ENCODE measurements around the gene CTNNBL1.
"Not testable (repeated sequence)": the region's sequence is repeated elsewhere in the genome, so short reads cannot be mapped to it uniquely, and the experiment has no call there.

The CTNNBL1 gene

DNA sequence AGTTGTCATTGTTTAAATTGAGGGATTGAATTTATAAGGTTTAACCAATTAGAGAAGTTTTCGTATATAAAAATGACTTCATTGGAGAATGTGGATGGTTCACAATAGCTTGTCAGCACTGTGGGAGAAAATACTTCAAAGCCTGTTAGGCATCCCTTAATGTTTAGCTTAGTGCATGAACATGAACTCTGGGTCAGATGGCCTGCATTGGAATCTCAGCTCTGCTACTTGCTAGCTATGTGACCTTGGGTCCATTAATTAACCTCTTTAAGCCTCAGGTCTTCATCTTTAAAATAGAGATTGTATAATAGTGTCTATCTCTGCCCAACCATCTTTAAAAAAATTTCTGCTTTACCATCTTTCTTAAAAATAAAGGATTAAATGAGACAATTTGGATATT, 11.1 kb downstream of the CTNNBL1 start:
- DNase-seq (ENCODE audit: extremely low spot score, insufficient read length, low read depth): no peak
- FAIRE-seq: no peak

DNA sequence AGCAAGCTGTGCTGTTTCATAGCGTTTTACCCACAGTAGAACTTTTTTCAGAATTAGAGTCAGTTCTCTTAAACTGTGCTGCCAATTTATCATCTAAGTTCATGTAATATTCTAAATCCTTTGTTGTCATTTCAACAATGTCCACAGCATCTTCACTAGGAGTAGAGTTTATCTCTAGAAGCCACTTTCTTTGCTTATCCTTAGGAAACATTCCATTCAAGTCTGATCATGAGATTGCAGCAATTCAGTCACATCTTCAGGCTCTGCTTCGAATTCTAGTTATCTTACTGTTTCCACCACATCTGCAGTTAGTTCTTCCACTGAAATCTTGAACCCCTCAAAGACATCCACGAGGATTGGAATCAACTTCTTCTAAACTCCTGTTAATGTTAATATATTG, 12.5 kb downstream of the CTNNBL1 start:
- FAIRE-seq (no peak), DNase-seq (ENCODE audit: extremely low spot score, insufficient read length, low read depth) (no peak)

DNA sequence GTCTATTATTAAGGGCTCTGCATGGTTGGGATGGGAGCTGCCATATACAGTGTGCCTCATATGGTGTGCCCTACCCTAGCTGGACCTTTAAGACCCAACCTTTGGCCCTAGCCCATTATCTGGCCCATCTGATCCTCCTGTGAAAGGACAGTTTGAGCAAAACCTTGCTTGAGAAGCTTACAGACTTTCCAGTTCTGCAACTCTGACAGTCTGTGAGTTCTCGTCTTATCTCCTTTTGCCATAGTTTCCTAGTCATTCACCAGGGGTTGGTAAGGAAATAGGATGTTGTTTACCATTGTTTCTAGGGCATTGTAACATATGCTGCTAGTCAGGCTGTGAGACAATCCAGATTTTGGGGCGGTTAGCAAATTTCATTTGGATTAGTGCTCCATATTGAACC, 17.2 kb downstream of the CTNNBL1 start:
- DNase-seq (ENCODE audit: extremely low spot score, insufficient read length, low read depth) (no peak), FAIRE-seq (no peak)

GRCh38 chr20:37711994-37712964, 18.4 kb downstream of the CTNNBL1 start:
- DNase-seq (ENCODE audit: extremely low spot score, insufficient read length, low read depth) (no peak), FAIRE-seq (no peak)

DNA sequence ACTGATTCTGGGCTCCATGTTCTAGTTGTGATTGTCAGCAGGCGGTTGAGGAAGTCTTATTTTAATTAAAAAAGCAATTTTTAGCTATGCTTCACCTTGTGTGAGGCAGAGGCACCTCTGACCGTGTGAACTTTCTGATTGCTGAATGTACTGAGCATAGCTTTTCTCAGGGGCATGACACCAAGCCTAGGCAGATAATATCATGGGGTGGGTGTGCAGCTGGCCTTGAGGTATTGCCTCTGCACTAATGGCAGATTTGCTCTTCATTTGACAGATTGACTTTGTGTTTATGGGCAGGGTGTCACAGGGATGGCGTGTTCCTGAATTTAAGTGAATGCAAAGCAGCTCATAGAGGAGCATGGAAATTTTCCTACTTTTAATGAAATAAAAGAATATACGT, 19.6 kb downstream of the CTNNBL1 start:
- DNase-seq (ENCODE audit: extremely low spot score, insufficient read length, low read depth) (no peak), FAIRE-seq (no peak)

- DNase-seq (ENCODE audit: extremely low spot score, insufficient read length, low read depth) (no peak), FAIRE-seq (no peak)
Measured at GRCh38 chr20:37714978-37715672, 21.3 kb downstream of the CTNNBL1 start.

DNA sequence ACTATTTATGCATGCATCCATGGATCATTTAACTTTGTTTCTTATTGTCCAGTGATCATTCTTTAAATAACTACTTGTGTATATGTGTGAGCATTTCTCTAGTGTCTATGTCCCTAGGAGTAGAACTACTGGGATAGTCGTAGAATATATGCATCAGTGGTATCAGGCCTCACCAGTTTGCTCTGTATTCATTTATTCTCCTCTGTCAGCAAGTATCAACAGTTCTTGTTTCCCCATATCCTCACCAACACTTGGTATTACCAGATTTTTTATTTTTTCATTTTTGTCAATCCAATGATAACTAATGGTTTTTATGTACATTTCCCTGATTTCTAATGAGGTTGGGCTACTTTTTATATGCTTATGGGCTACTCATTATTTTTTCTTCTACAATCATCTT, 27.9 kb downstream of the CTNNBL1 start:
- no peak for FAIRE-seq
- no peak for DNase-seq (ENCODE audit: extremely low spot score, insufficient read length, low read depth)

GRCh38 chr20:37722312-37722711, 28.5 kb downstream of the CTNNBL1 start:
- not testable (repeated sequence) for DNase-seq (ENCODE audit: extremely low spot score, insufficient read length, low read depth); FAIRE-seq

GRCh38 chr20:37723668-37724067, 29.8 kb downstream of the CTNNBL1 start:
- DNase-seq (ENCODE audit: extremely low spot score, insufficient read length, low read depth) (no peak), FAIRE-seq (no peak)

DNA sequence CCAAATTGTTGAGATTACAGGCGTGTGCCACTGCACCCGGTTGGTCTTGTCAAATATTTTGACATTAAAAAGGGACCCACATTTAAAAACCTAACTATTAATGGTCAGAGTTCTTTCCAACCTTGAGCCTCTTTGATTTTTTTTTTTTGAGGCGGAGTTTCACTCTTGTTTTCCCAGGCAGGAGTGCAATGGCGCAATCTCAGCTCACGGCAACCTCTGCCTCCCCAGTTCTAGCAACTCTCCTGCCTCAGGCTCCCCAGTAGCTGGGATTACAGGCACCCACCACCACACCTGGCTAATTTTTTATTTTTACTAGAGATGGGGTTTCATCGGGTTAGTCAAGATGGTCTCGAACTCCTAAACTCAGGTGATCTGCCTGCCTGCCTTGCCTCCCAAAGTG, 31.3 kb downstream of the CTNNBL1 start:
- FAIRE-seq: no peak

GRCh38 chr20:37725855-37726254, 32.0 kb downstream of the CTNNBL1 start:
- no peak for DNase-seq (ENCODE audit: extremely low spot score, insufficient read length, low read depth)
- no peak for FAIRE-seq

More for the DNA sequence above, 31.3 kb downstream of the CTNNBL1 start:
- DNase-seq (ENCODE audit: extremely low spot score, insufficient read length, low read depth): no peak

- DNase-seq (ENCODE audit: extremely low spot score, insufficient read length, low read depth) (no peak), FAIRE-seq (no peak)
Measured at GRCh38 chr20:37726321-37726720, 32.5 kb downstream of the CTNNBL1 start.

GRCh38 chr20:37726971-37727956, 33.4 kb downstream of the CTNNBL1 start:
- no peak for DNase-seq (ENCODE audit: extremely low spot score, insufficient read length, low read depth)
- no peak for FAIRE-seq

- DNase-seq (ENCODE audit: extremely low spot score, insufficient read length, low read depth) (no peak), FAIRE-seq (peak; percentile 39)
Measured at GRCh38 chr20:37727957-37728634, 34.3 kb downstream of the CTNNBL1 start.

- FAIRE-seq: no peak
- no peak for DNase-seq (ENCODE audit: extremely low spot score, insufficient read length, low read depth)
Measured at GRCh38 chr20:37728635-37728983, 34.8 kb downstream of the CTNNBL1 start.

- DNase-seq (ENCODE audit: extremely low spot score, insufficient read length, low read depth) (no peak), FAIRE-seq (no peak)
Measured at GRCh38 chr20:37729452-37729851, 35.6 kb downstream of the CTNNBL1 start.

GRCh38 chr20:37729909-37730308, 36.1 kb downstream of the CTNNBL1 start:
- FAIRE-seq (no peak), DNase-seq (ENCODE audit: extremely low spot score, insufficient read length, low read depth) (no peak)

- FAIRE-seq: no peak
Measured at GRCh38 chr20:37733416-37733815, 39.6 kb downstream of the CTNNBL1 start.

DNA sequence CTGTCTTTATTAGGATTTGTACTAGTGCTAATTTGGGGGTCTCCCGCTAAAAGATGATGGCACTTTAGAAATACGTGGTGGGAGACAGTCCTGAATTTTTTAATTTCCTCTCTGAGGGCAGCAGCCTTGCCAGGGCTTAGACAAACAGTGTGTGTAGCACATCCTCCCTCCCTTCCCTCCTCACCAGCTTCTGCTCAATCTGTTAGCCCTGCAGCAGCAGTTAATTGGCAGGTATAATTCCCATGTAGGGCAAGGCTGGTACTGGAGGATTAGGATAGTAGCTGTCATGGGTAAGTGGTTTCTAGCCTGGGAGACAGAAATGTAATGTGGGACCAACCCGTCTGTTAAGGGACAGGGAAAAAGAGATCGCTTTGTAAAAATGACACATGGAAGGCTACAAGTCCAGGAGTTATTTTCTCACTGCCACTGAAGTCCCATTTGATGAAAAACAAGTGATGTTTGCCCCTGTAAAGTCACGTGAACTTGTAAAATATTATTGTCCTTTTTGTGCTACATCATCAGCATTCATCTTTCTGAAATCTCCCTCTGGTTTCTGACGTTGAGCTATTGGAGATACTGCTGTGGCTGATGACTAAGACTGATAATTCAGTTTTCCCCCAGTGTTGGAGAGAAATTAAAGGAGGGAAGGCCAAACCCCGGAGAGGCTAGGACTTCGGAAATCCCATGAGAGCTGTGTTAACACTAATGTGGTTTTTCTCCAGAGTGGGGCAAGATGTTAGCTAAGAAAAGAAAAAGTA, 40.6 kb downstream of the CTNNBL1 start:
- no peak for DNase-seq (ENCODE audit: extremely low spot score, insufficient read length, low read depth)
- no peak for FAIRE-seq

More at GRCh38 chr20:37733416-37733815, 39.6 kb downstream of the CTNNBL1 start:
- no peak for DNase-seq (ENCODE audit: extremely low spot score, insufficient read length, low read depth)

All from GM18507 (cell line).